Peyer's patch (tissue), 4 donors: Measurements from ENCODE around the gene DOK5. TPM values are rescaled to one million over a fixed set of nuclear protein-coding genes. Genes with fewer than 3 reads are reported as not detected.

Experiments used
- DNase-seq, 3 donors: peaks; one replicate each; pipeline ENCODE4 v3.0.0-alpha.2; 2017 to 2019
- H3K27ac ChIP-seq, 4 donors: fragments of 200-600 bp; sonication (generic); one replicate each; pipeline ENCODE4 v1.5.1; 2016 to 2019
- H3K27me3 ChIP-seq, 2 donors: fragments of 200-600 bp; sonication (generic); one replicate each; pipeline ENCODE4 v1.5.1; 2019
- H3K36me3 ChIP-seq, 3 donors: fragments of 200-600 bp; sonication (generic); one replicate each; pipeline ENCODE4 v1.5.1; 2016 to 2019
- H3K4me1 ChIP-seq, 4 donors: fragments of 200-600 bp; sonication (generic); one replicate each; pipeline ENCODE4 v1.5.1; 2016 to 2019
- H3K4me3 ChIP-seq, 4 donors: fragments of 200-600 bp; sonication (generic); 1 replicate in 3 of 4; 2 replicates in 1 of 4; pipeline ENCODE4 v1.5.1; 2016 to 2019; ENCODE audit warnings: mild to moderate bottlenecking in 1 of 4
- H3K9me3 ChIP-seq, 4 donors: fragments of 200-600 bp; sonication (generic); one replicate each; pipeline ENCODE4 v1.5.1; 2016 to 2019; ENCODE audit warnings: mild to moderate bottlenecking in 1 of 4
- CTCF ChIP-seq, 6 experiments: fragments of 450-650 bp in 4 of 6; fragments of 200-600 bp in 2 of 6; sonication (generic) in 1 of 6; IDR thresholded peaks; one replicate each; pipeline ENCODE4 v1.5.1; 2017 to 2019; ENCODE audit warnings: antibody characterized with exemption in 6 of 6, mild to moderate bottlenecking in 3 of 6, moderate library complexity in 1 of 6
- POLR2A ChIP-seq, 2 donors: fragments of 450-650 bp; IDR thresholded peaks; one replicate each; pipeline ENCODE4 v1.5.1; 2017; ENCODE audit warnings: antibody characterized with exemption in 2 of 2, mild to moderate bottlenecking in 2 of 2, moderate library complexity in 2 of 2
- total RNA-seq, 4 donors: library from RNA; depleted of rRNA; stranded (reverse); fragments of >200 nt; gene quantifications; one replicate each; pipeline ENCODE4 v1.1.0, GENCODE V29; 2016

Gene DOK5
- total RNA-seq, 4 donors from 2014 or later, result 2.1 TPM; not detected in 3

- no peaks in the 10 kb centered on the region for H3K9me3 ChIP-seq
- no peak overlapping the region for H3K4me3 ChIP-seq
- no peaks in the 10 kb centered on the region for H3K36me3 ChIP-seq
- no peak overlapping the region for H3K27ac ChIP-seq
- TF ChIP-seq POLR2A (IDR thresholded peaks at IDR 0.05), result no peak
- no peak for TF ChIP-seq CTCF (IDR thresholded peaks at IDR 0.05)
- H3K4me1 ChIP-seq, result no peaks in the 10 kb centered on the region
- H3K27me3 ChIP-seq, result no peaks in the 10 kb centered on the region
- DNase-seq, result no peak
Measured at GRCh38 chr20:54669040-54669363, 193.6 kb downstream of the DOK5 start.

- no peak for TF ChIP-seq CTCF (IDR thresholded peaks at IDR 0.05)
- Histone ChIP-seq H3K36me3 (no peaks in the 10 kb centered on the region), H3K4me3 (no peak overlapping the region)
Measured at GRCh38 chr20:54678253-54678652, 202.9 kb downstream of the DOK5 start.

GRCh38 chr20:54680439-54680838 is 205.0 kb downstream of the DOK5 start:
- TF ChIP-seq POLR2A (IDR thresholded peaks at IDR 0.05), result no peak
- TF ChIP-seq CTCF (IDR thresholded peaks at IDR 0.05), result no peak
- no peak overlapping the region for H3K4me3 ChIP-seq
- H3K4me1 ChIP-seq, result peaks cover 0 to 5% (median 0%) of the 10 kb centered on the region in 4 donors
- no peak for DNase-seq
- no peaks in the 10 kb centered on the region for H3K9me3 ChIP-seq
- H3K36me3 ChIP-seq, result no peaks in the 10 kb centered on the region
- H3K27me3 ChIP-seq, result no peaks in the 10 kb centered on the region
- no peak overlapping the region for H3K27ac ChIP-seq

More at GRCh38 chr20:54678253-54678652, 202.9 kb downstream of the DOK5 start:
- Histone ChIP-seq H3K27me3 (no peaks in the 10 kb centered on the region), H3K4me1 (peaks cover 0 to 5% (median 0%) of the 10 kb centered on the region in 4 donors), H3K27ac (no peak overlapping the region), H3K9me3 (no peaks in the 10 kb centered on the region)
- DNase-seq, result no peak

- Histone ChIP-seq H3K4me1 (peaks cover 0 to 5% (median 0%) of the 10 kb centered on the region in 4 donors), H3K27me3 (no peaks in the 10 kb centered on the region), H3K4me3 (no peak overlapping the region), H3K27ac (no peak overlapping the region), H3K36me3 (no peaks in the 10 kb centered on the region), H3K9me3 (no peaks in the 10 kb centered on the region)
- DNase-seq, result no peak
- TF ChIP-seq CTCF (IDR thresholded peaks at IDR 0.05) (peak in 4 of 6 experiments; percentile 25 to 53 (median 43)), POLR2A (IDR thresholded peaks at IDR 0.05) (no peak)
Measured at GRCh38 chr20:54680872-54681619, 205.7 kb downstream of the DOK5 start.

GRCh38 chr20:54681869-54682268 is 206.5 kb downstream of the DOK5 start:
- H3K27ac ChIP-seq, result no peak overlapping the region
- no peak overlapping the region for H3K4me3 ChIP-seq
- TF ChIP-seq POLR2A (IDR thresholded peaks at IDR 0.05) (no peak), CTCF (IDR thresholded peaks at IDR 0.05) (no peak)
- H3K9me3 ChIP-seq, result no peaks in the 10 kb centered on the region
- peaks cover 0 to 5% (median 0%) of the 10 kb centered on the region in 4 donors for H3K4me1 ChIP-seq
- no peaks in the 10 kb centered on the region for H3K36me3 ChIP-seq
- DNase-seq, result no peak
- no peaks in the 10 kb centered on the region for H3K27me3 ChIP-seq
